Measurements from ENCODE around the gene CDH22.
A peak's percentile ranks its signal among the peaks of the same experiment; 100 is the strongest.

CDH22 gene

GRCh38 chr20:46264391-46265266 is 43.7 kb downstream of the CDH22 start:
- no peak for DNase-seq

DNA sequence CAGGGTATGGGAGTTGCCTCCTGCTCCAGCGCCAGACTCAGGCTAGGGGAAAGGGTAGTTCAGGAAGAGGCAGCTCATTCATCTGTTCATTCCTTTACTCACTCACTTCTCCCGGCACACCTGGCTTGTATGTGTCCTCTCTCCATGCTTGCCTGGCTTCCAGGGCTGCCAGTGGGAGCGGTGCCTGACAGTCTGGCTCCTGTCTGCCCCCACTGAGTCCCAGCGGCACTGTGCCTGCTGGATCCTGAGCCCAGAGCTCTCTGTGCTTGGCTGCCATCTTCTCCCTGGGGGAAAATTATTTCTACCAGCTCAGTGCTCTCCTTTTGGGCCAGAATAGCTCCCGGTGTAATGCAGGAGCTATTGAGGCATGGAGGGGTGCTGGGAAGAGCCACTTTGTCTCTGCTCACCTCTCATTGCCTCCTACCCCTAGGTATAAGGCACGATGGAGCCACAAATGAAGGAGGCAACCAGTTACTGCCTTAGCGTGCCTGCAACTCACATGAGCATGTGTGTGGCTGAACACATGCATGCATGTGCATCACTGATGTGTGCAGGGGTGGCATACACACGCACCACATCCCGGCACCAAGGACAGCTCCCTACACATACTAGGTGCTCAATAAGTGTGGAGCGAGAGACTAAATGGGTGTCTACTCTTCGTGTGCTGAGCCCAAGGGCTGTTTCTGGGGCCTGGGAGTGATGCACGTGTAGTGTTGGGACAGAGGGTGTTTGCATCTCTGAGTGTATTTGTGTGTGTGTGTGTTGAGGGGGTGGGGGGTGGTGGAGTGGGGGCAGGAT is 46.6 kb downstream of the CDH22 start:
- DNase-seq, result no peak

DNA sequence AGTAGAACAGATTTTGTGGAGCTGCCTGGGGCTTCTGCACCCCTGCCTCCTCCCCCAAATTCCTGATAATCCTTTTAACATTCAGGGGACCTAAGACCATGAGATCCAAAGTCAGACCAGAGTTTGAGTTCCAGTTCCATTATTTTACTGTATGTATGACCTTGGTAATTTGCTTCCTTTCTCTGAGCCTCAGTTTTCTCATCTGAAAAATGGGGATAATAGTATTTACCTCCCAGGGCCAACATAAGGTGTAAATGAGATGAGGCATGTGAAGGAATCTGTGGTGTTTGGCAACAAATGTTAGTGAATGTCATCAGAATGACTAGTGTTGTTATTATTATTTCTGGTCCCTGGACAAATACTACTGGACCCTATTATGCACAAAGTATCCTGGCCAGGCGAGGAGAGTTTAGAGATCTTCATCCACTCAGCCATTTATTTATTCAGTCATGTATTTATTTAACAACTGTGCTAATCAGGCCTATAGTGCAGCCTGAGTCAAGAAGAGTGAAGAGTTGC is 47.3 kb downstream of the CDH22 start:
- DNase-seq, result no peak

- DNase-seq, result no peak
These were observed 47.8 kb downstream of the CDH22 start for GRCh38 chr20:46260480-46260879.

GRCh38 chr20:46259260-46259859 is 48.9 kb downstream of the CDH22 start:
- no peak for DNase-seq

DNA sequence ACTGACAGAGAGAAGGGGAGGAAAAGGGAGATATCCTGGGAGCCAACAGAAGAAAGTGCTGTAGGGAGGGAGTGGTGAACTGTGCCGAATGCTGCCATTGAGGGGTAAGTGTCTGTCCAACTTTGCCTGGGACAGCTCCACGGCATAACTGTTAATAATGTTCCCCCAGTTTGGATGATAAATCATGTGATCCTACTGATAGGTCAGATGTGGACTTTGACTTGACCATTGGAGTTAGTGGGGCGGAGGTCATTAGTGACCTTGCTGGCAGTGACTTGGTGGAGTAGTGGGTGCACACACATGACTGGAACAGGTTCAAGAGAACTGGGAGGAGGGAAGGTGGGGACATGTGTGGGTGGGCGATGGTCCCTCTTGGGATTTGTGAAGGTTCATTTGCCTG is 50.4 kb downstream of the CDH22 start:
- DNase-seq, result no peak

GRCh38 chr20:46256293-46256692 is 52.0 kb downstream of the CDH22 start:
- no peak for DNase-seq

DNA sequence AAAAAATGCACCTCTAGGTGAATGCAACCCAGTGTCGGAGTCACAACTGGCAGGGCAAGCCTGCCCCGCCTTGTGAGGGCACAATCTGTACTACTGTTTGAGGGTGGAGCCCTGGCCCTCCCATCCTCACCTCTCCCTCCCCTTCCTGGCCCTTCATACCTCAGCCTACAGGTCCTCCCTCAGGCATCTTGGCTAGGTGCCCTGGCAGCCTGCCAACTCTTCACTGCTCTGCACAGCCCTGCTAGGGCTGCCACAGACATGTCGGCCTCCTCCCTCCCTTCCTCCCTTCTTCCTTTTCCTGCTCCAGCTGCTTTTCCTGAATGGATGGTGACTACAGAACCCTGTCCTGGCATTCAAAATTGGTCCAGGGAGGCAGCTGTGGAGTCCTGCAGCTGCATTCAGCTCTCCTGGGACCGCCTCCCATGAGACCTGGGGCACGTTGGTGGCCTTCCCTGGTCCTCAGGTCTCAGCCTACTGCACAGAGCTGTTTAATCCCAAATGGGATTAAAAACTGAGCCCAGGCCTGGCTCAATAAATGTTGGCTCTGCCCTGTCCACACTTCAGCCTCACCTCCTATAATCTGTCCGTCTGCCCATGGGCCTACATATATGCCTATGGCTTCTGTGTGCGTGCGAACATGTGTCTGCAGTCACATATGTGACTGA is 52.7 kb downstream of the CDH22 start:
- DNase-seq, result peak; percentile 93

DNA sequence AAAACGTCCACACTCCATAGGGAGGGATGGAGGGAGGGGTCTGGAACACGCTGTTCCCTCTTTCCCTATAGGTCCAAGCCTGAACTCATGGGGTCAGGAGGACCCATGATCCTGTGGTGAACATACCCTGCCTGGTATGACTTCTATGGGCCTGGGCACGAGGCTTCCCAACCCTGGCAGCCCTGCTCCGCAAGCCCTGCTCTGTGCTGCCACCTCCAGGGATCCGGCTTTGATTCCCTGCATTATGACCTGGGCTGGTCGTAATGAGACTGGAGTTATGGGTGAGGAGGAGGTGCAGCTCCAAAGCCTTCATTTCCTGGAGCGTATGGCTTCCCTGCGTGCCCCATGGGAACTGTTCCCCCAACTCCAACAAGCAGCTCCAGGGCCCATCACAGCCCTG is 54.9 kb downstream of the CDH22 start:
- DNase-seq, result no peak

- no peak for DNase-seq
These were observed 55.8 kb downstream of the CDH22 start for GRCh38 chr20:46252352-46253091.

DNA sequence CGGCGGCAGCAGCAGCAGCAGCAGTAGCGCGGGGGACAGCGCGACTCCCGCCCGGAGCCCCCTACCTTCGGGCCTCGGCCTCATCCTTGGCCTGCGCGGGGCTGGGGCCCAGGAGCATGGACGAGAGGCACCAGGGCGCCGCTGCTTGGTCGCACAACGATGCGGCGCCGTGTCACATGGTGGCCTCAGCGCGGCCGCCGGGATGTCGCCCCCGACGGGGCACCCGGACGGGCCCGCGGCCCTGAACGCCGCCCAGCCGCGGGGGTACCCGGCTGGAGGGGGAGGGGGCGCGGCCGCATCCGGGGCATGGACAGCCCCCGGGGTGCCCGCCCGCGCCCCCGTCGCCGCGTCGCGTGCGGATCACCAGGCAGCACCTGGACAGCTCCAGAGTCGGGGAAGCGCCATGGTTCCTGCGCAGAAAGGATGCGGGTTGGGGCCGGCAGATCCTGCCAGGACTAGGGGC is 57.1 kb downstream of the CDH22 start:
- DNase-seq, result no peak

DNA sequence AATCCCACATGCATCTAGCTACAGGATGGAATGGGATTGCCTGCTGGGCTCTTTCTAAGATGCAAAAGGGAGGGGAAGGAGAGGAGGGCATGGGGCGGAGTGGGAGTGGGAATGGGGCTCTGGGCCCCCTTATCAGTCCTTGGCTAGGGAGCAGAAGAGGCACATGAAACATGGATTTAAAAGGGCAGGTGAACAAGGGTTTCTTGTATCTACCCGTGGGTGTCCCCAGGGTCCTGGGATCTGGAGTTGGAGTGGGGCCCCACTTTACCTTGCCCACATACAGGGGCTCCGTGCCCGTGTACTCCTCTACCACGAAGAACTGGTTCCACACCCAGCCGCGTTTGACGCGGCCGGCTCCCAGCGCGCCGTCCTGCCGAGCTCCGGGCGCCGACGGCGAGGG is 57.5 kb downstream of the CDH22 start:
- no peak for DNase-seq

- DNase-seq, result no peak
These were observed 58.6 kb downstream of the CDH22 start for GRCh38 chr20:46249671-46250070.

DNA sequence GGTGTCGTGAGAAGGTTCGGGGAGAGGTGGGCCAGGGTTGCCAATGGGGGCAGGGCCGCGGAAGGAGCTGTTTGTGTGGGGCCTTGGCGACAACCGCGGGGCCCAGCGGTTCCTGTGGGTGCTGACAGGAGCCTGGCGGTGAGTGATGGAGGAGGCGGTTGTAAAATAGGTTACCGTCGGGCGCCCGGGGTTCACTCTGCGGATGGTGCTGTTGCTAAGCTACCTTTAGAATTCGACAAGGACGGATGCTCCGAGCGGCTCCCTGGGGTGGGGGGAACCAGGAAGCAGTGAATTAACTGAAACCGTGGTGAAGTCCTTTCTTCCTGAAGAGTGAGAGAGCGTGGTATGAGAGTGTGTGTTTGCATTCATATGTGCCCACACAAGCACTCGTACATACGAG is 61.7 kb downstream of the CDH22 start:
- no peak for DNase-seq

- DNase-seq, result no peak
These were observed 64.3 kb downstream of the CDH22 start for GRCh38 chr20:46243707-46244628.

DNA sequence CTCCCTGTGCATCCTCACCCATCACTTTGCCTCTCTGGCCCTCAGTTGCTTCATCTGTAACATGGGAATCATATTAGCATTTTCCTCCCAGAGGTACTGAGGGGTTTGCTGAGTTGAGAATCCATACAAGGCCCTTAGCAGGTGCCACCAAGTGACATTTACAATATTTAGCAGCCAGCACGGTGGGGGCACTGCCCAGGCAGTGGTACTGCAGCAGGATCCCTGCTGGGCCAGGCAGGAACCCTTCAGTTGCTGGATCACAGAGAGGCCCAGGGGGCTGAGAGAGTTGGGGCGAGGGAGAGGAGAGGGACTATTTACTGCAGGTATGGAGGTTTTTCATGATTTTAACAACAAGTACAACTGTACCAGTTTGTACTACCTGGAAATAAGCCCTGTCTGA is 65.9 kb downstream of the CDH22 start:
- DNase-seq, result no peak

GRCh38 chr20:46240881-46241280 is 67.4 kb downstream of the CDH22 start:
- DNase-seq, result no peak

DNA sequence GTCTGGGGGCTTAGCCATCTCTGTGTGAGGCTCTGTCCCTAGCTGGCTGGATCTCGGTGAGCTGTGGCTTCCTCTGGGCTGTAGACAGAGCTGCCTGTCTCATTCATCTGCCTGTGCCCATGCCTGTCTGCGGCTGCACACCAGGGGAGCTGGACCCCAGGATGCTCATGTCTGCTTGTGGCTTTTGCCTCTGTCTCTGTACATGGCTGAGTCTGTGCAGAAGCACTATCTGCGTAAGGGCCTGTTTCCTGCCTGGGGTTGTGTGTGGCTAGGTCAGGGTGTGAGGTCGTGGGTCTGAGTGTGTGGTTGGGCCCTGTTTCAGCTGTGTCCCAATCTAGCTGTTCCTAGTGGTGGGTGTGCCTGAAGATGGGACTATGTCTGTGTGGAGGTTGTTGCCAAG is 68.2 kb downstream of the CDH22 start:
- no peak for DNase-seq

DNA sequence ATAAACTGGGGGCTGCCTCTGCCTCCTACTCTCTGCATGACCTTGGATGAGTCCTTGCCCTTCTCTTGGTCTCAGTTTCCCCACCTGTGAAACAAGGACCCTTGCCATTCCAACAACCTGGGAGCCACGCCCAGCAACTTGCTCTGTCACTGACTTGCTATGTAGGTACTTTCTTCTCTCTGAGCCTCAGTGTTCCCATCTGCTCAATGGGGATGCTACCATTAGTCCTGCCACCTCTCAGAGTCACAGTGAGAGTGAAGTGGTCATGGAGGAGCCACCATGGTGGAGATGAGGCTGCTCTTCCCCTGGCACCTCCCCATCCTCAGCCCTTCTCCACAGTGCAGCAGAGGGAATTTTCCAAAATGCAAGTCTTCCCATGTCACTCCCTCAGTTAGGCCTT is 70.6 kb downstream of the CDH22 start:
- no peak for DNase-seq

GRCh38 chr20:46237227-46237626 is 71.1 kb downstream of the CDH22 start:
- peak; percentile 48 for DNase-seq

GRCh38 chr20:46235077-46235476 is 73.2 kb downstream of the CDH22 start:
- DNase-seq, result no peak
